ENCODE results near the gene NME7. TPM values are rescaled to one million over a fixed set of nuclear protein-coding genes. Genes with fewer than 3 reads are reported as not detected.

Gene NME7
- total RNA-seq, 1 experiment from 2014 or later = 21.8 TPM

DNA sequence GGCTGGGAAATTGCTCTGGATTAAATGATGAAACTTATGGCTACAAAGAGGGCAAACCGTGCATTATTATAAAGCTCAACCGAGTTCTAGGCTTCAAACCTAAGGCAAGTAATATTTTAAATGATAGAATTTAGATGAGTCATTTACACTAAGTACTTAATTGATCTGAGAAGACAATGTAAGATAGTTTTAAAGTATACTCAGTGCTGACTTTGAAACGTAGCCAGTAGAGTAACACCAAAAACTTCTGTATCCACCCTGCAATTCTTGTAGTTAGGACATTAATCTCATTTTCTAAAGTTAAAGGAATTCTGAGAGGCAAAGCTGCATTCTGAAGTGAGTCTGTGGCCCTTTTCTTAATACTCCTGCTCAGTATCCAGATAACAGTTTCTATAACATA lies 240.3 kb downstream of the NME7 start:
- Histone ChIP-seq H3K27ac (ENCODE audit: low read depth, low read length) (no peak overlapping the region), H3K79me2 (ENCODE audit: insufficient read depth, low read length) (peaks cover 37% of the 10 kb centered on the region), H3K9me3 (ENCODE audit: control insufficient read depth in 1 of 2, insufficient read depth in 1 of 2, low read depth in 1 of 2, low read length in 2 of 2) (no peaks in the 10 kb centered on the region), H2AFZ (ENCODE audit: low read depth, low read length, poor library complexity, severe bottlenecking) (no peak overlapping the region), H3K4me3 (replicated peaks in 1 of 2; ENCODE audit: low read depth in 1 of 2, low read length in 2 of 2) (no peak overlapping the region), H3K4me1 (ENCODE audit: control insufficient read depth in 1 of 2, insufficient read depth in 2 of 2, low read length in 2 of 2) (peaks cover 0 to 13% of the 10 kb centered on the region in 2 experiments; a peak in 2 of 4 replicates), H3K9me2 (ENCODE audit: insufficient read depth) (no peaks in the 10 kb centered on the region), H3K36me3 (ENCODE audit: control insufficient read depth in 1 of 2, insufficient read depth in 2 of 2, low read length in 2 of 2) (peaks cover 35 to 70% of the 10 kb centered on the region in 2 experiments; a peak in 3 of 4 replicates), H3K4me2 (ENCODE audit: low read length) (no peak overlapping the region), H3K9ac (ENCODE audit: low read length) (no peak overlapping the region), H3K27me3 (ENCODE audit: insufficient read depth, low read length) (no peaks in the 10 kb centered on the region), H4K20me1 (ENCODE audit: insufficient read depth) (no peaks in the 10 kb centered on the region)
- ChIA-PET POLR2A (no interaction called here), CTCF (interaction anchor here (0.7 to 1.5 kb wide), 3 partner anchors 19 to 524 kb away, joined by 3 to 5 read pairs (median 3); no protein-coding TSS in a partner anchor), RAD21 (ENCODE audit: low non-redundant PET in 1 of 2, low total read pairs in 2 of 2, uncharacterized antibody in 2 of 2, unreplicated experiment in 2 of 2) (no interaction called here)
- no peak for TF ChIP-seq CEBPB (IDR thresholded peaks at IDR 0.05; ENCODE audit: low read depth)
- no peak for TF ChIP-seq SIN3A (IDR thresholded peaks at IDR 0.05; ENCODE audit: low read depth)
- TF ChIP-seq, protein P1, sequence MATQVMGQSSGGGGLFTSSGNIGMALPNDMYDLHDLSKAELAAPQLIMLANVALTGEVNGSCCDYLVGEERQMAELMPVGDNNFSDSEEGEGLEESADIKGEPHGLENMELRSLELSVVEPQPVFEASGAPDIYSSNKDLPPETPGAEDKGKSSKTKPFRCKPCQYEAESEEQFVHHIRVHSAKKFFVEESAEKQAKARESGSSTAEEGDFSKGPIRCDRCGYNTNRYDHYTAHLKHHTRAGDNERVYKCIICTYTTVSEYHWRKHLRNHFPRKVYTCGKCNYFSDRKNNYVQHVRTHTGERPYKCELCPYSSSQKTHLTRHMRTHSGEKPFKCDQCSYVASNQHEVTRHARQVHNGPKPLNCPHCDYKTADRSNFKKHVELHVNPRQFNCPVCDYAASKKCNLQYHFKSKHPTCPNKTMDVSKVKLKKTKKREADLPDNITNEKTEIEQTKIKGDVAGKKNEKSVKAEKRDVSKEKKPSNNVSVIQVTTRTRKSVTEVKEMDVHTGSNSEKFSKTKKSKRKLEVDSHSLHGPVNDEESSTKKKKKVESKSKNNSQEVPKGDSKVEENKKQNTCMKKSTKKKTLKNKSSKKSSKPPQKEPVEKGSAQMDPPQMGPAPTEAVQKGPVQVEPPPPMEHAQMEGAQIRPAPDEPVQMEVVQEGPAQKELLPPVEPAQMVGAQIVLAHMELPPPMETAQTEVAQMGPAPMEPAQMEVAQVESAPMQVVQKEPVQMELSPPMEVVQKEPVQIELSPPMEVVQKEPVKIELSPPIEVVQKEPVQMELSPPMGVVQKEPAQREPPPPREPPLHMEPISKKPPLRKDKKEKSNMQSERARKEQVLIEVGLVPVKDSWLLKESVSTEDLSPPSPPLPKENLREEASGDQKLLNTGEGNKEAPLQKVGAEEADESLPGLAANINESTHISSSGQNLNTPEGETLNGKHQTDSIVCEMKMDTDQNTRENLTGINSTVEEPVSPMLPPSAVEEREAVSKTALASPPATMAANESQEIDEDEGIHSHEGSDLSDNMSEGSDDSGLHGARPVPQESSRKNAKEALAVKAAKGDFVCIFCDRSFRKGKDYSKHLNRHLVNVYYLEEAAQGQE (IDR thresholded peaks at IDR 0.05; ENCODE audit: low read depth) = no peak
- TF ChIP-seq POLR2A (IDR thresholded peaks at IDR 0.05; ENCODE audit: borderline replicate concordance, extremely low read depth, insufficient read depth, insufficient read length) = no peak
- no peak for TF ChIP-seq EZH2phosphoT487 (IDR thresholded peaks at IDR 0.05; ENCODE audit: borderline replicate concordance)
- TF ChIP-seq SRF (IDR thresholded peaks at IDR 0.05; ENCODE audit: low read depth) = no peak
- no peak for TF ChIP-seq RAD21 (IDR thresholded peaks at IDR 0.05; ENCODE audit: low read depth)
- TF ChIP-seq, protein P2, sequence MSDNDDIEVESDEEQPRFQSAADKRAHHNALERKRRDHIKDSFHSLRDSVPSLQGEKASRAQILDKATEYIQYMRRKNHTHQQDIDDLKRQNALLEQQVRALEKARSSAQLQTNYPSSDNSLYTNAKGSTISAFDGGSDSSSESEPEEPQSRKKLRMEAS (IDR thresholded peaks at IDR 0.05) = no peak
- no peak for TF ChIP-seq JUND (IDR thresholded peaks at IDR 0.05)
- BruUV-seq (replicated peaks) = no TSS peak
- intact Hi-C loops (cut with micrococcal nuclease) = no loop called here
- DNase-seq (ENCODE audit: low read depth, low spot score) = no peak
- ATAC-seq = no peak
